Measurements from ENCODE around the gene APOF. TPM values are rescaled to one million over a fixed set of nuclear protein-coding genes. Genes with fewer than 3 reads are reported as not detected.
"Not testable (repeated sequence)": the region's sequence is repeated elsewhere in the genome, so short reads cannot be mapped to it uniquely, and the experiment has no call there.

Gene APOF
- polyA plus RNA-seq, 4 donors = 0.09 to 0.14 (median 0.12) TPM

GRCh38 chr12:56333679-56334489 lies 28.8 kb downstream of the APOF start, which contains the start of gene PAN2:
Gene PAN2 (minus strand): TSS chr12:56334000. CDS start chr12:56333094, 906 bp downstream.
- peak; percentile 91 to 97 (median 94) for DNase-seq (ENCODE audit: low read depth in 4 of 4, low spot score in 2 of 4)

GRCh38 chr12:56333197-56333678 lies 29.4 kb downstream of the APOF start:
- peak in 2 of 4 donors; percentile 4 to 7 for DNase-seq (ENCODE audit: low read depth in 4 of 4, low spot score in 2 of 4)

GRCh38 chr12:56332512-56333196 lies 30.0 kb downstream of the APOF start:
- no peak for DNase-seq (ENCODE audit: low read depth in 4 of 4, low spot score in 2 of 4)

- DNase-seq (ENCODE audit: low read depth in 4 of 4, low spot score in 2 of 4) = no peak
Observed at GRCh38 chr12:56330936-56331490, 31.6 kb downstream of the APOF start.

- no peak for DNase-seq (ENCODE audit: low read depth in 4 of 4, low spot score in 2 of 4)
Observed at GRCh38 chr12:56326533-56326932, 36.1 kb downstream of the APOF start.

- no peak for DNase-seq (ENCODE audit: low read depth in 4 of 4, low spot score in 2 of 4)
Observed at GRCh38 chr12:56326126-56326525, 36.5 kb downstream of the APOF start.

GRCh38 chr12:56324206-56324605 lies 38.5 kb downstream of the APOF start:
- DNase-seq (ENCODE audit: low read depth in 4 of 4, low spot score in 2 of 4) = no peak

- not testable (repeated sequence) for DNase-seq (ENCODE audit: low read depth in 4 of 4, low spot score in 2 of 4)
Observed at GRCh38 chr12:56321610-56322009, 41.0 kb downstream of the APOF start.

- no peak for DNase-seq (ENCODE audit: low read depth in 4 of 4, low spot score in 2 of 4)
Observed at GRCh38 chr12:56321027-56321426, 41.6 kb downstream of the APOF start.

- DNase-seq (ENCODE audit: low read depth in 4 of 4, low spot score in 2 of 4) = no peak
Observed at GRCh38 chr12:56317675-56318074, 45.0 kb downstream of the APOF start.

- peak; percentile 90 to 96 (median 94) for DNase-seq (ENCODE audit: low read depth in 4 of 4, low spot score in 2 of 4)
Observed at GRCh38 chr12:56315622-56316473, 46.8 kb downstream of the APOF start, which contains the start of gene CNPY2. Gene CNPY2 (minus strand): TSS chr12:56315988. CDS start chr12:56315217, 771 bp downstream.

GRCh38 chr12:56315249-56315621 lies 47.4 kb downstream of the APOF start:
- no peak for DNase-seq (ENCODE audit: low read depth in 4 of 4, low spot score in 2 of 4)

- DNase-seq (ENCODE audit: low read depth in 4 of 4, low spot score in 2 of 4) = no peak
Observed at GRCh38 chr12:56311003-56311402, 51.7 kb downstream of the APOF start.

Other genes with a start within 250 kb of the APOF start
- gene RPL41, start 246.2 kb downstream of the APOF start, polyA plus RNA-seq (ENCODE audit: insufficient read length in 4 of 4) = 1,000 to 10,000 TPM; 4,437 to 5,971 (median 5,319) TPM
- 1 to 10 TPM; 5.8 to 8.4 (median 6.2) TPM for gene ZC3H10, start 244.6 kb downstream of the APOF start, polyA plus RNA-seq (ENCODE audit: insufficient read length in 4 of 4)
- 10 to 100 TPM; 74.7 to 87.1 (median 75.3) TPM for gene ESYT1, start 234.6 kb downstream of the APOF start, polyA plus RNA-seq (ENCODE audit: insufficient read length in 4 of 4)
- 100 to 1,000 TPM; 158 to 212 (median 171) TPM for gene MYL6B, start 210.3 kb downstream of the APOF start, polyA plus RNA-seq (ENCODE audit: insufficient read length in 4 of 4)
- 1,000 to 10,000 TPM; 1,610 to 2,370 (median 1,767) TPM for gene MYL6, start 204.5 kb downstream of the APOF start, polyA plus RNA-seq (ENCODE audit: insufficient read length in 4 of 4)
- gene SMARCC2, start 173.4 kb downstream of the APOF start, polyA plus RNA-seq (ENCODE audit: insufficient read length in 4 of 4) = 100 to 1,000 TPM in 3 of 4 donors, 10 to 100 TPM in 1; 97.5 to 151 (median 128) TPM
- 10 to 100 TPM; 44.0 to 46.6 (median 45.4) TPM for gene RNF41, start 140.9 kb downstream of the APOF start, polyA plus RNA-seq (ENCODE audit: insufficient read length in 4 of 4)
- gene NABP2, start 138.5 kb downstream of the APOF start, polyA plus RNA-seq (ENCODE audit: insufficient read length in 4 of 4) = 10 to 100 TPM; 28.6 to 32.9 (median 30.8) TPM
- gene SLC39A5, start 132.8 kb downstream of the APOF start, polyA plus RNA-seq (ENCODE audit: insufficient read length in 4 of 4) = 10 to 100 TPM; 46.5 to 69.1 (median 59.7) TPM
- gene ANKRD52, start 104.5 kb downstream of the APOF start, polyA plus RNA-seq (ENCODE audit: insufficient read length in 4 of 4) = 10 to 100 TPM; 24.0 to 45.9 (median 31.5) TPM
- 10 to 100 TPM; 13.3 to 20.7 (median 19.0) TPM for gene COQ10A, start 95.9 kb downstream of the APOF start, polyA plus RNA-seq (ENCODE audit: insufficient read length in 4 of 4)
- 100 to 1,000 TPM; 169 to 213 (median 200) TPM for gene CS, start 62.5 kb downstream of the APOF start, polyA plus RNA-seq (ENCODE audit: insufficient read length in 4 of 4)
- 100 to 1,000 TPM; 143 to 174 (median 159) TPM for gene CNPY2, start 46.9 kb downstream of the APOF start, polyA plus RNA-seq (ENCODE audit: insufficient read length in 4 of 4)
- gene PAN2, start 28.9 kb downstream of the APOF start, polyA plus RNA-seq (ENCODE audit: insufficient read length in 4 of 4) = 100 to 1,000 TPM in 2 of 4 donors, 10 to 100 TPM in 2; 51.8 to 138 (median 92.9) TPM
- 1 to 10 TPM in 1 of 4 donors, under 1 TPM in 3; 0.59 to 1.2 (median 0.75) TPM for gene IL23A, start 24.0 kb downstream of the APOF start, polyA plus RNA-seq (ENCODE audit: insufficient read length in 4 of 4)
- 100 to 1,000 TPM in 2 of 4 donors, 10 to 100 TPM in 2; 71.1 to 156 (median 114) TPM for gene STAT2, start 2.8 kb downstream of the APOF start, polyA plus RNA-seq (ENCODE audit: insufficient read length in 4 of 4)
- gene TIMELESS, start 86.6 kb upstream of the APOF start, polyA plus RNA-seq (ENCODE audit: insufficient read length in 4 of 4) = 10 to 100 TPM; 30.4 to 45.3 (median 40.8) TPM
- gene MIP, start 91.8 kb upstream of the APOF start, polyA plus RNA-seq (ENCODE audit: insufficient read length in 4 of 4) = under 1 TPM in 3 of 4 donors, not detected in 1; 0.11 to 0.38 (median 0.21) TPM
- gene SPRYD4, start 105.7 kb upstream of the APOF start, polyA plus RNA-seq (ENCODE audit: insufficient read length in 4 of 4) = 1 to 10 TPM; 3.4 to 7.4 (median 5.1) TPM
- gene GLS2, start 125.3 kb upstream of the APOF start, polyA plus RNA-seq (ENCODE audit: insufficient read length in 4 of 4) = 1 to 10 TPM; 1.2 to 3.0 (median 2.1) TPM
- gene RBMS2, start 159.0 kb upstream of the APOF start, polyA plus RNA-seq (ENCODE audit: insufficient read length in 4 of 4) = 10 to 100 TPM; 34.6 to 47.2 (median 39.0) TPM